Tibial artery (tissue), 4 donors: ENCODE measurements around the gene LTBP3.
A peak's percentile ranks its signal among the peaks of the same experiment; 100 is the strongest.

Experiments
- DNase-seq, 2 donors: peaks; one replicate each; pipeline ENCODE4 v3.0.0-alpha.2; 2019
- H3K27ac ChIP-seq, 2 donors: fragments of 200-600 bp; sonication (generic) in 1 of 2; 1 replicate in 1 of 2; 2 replicates in 1 of 2; pipeline ENCODE4 v1.5.1; 2018 to 2019; ENCODE audit warnings: mild to moderate bottlenecking in 1 of 2
- H3K27me3 ChIP-seq, 2 donors: fragments of 200-600 bp; sonication (generic) in 1 of 2; one replicate each; pipeline versions ENCODE4 v1.5.1 to v1.6.0; 2016 to 2019
- H3K36me3 ChIP-seq, 3 donors: fragments of 200-600 bp; sonication (generic) in 2 of 3; one replicate each; pipeline ENCODE4 v1.5.1; 2016 to 2019; ENCODE audit warnings: mild to moderate bottlenecking in 2 of 3
- H3K4me1 ChIP-seq, 4 donors: fragments of 200-600 bp; sonication (generic) in 2 of 4; 1 replicate in 3 of 4; 2 replicates in 1 of 4; pipeline ENCODE4 v1.5.1; 2016 to 2019
- H3K4me3 ChIP-seq, 2 donors: fragments of 200-600 bp; sonication (generic) in 1 of 2; 1 replicate in 1 of 2; 2 replicates in 1 of 2; pipeline ENCODE4 v1.5.1; 2018 to 2019; ENCODE audit warnings: mild to moderate bottlenecking in 2 of 2
- H3K9me3 ChIP-seq, 3 donors: fragments of 200-600 bp; sonication (generic) in 1 of 3; one replicate each; pipeline ENCODE4 v1.5.1; 2016 to 2019
- CTCF ChIP-seq, 2 experiments: fragments of 200-600 bp in 1 of 2; fragments of 450-650 bp in 1 of 2; IDR thresholded peaks; one replicate each; pipeline ENCODE4 v1.5.1; 2017 to 2019; ENCODE audit warnings: antibody characterized with exemption in 2 of 2, mild to moderate bottlenecking in 1 of 2, moderate library complexity in 1 of 2
- intact Hi-C: fragments of 100-400 bp; cut with DNase I; formaldehyde crosslinking; loops from one replicate; pipeline ENCODE4 v1.15.0; 2023; ENCODE audit warnings: low total_unique reads

Gene LTBP3

DNA sequence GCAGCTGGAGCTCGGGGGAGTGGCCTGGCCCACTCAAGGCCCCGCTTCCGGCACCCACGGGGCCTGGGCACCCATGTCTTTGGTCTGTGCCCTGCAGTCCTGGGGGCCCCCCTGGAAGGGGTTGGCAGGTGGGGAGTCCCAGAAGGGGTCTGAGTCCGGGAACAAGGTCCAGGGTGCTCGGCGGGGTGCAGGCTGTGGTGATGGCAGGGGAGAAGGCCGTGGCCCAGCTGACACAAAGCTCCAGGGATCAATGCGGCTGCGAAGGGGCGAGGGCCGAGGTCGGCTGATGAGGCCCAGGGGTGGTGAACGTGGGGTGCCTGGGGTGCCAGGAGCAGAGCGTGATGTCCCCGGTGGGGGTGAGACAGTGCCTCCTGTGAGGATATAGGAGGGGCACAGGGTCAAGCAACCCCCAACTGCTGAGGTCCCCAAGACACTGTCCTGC, 40.1 kb upstream of the LTBP3 start:
- H3K4me1 ChIP-seq: peaks cover 0 to 16% (median 8%) of the 10 kb centered on the region in 4 donors

GRCh38 chr11:65596520-65596919, 38.4 kb upstream of the LTBP3 start:
- intact Hi-C loops: no loop called here

More for the DNA sequence above, 40.1 kb upstream of the LTBP3 start:
- intact Hi-C loops: no loop called here
- no peak for TF ChIP-seq CTCF (IDR thresholded peaks at IDR 0.05)
- Histone ChIP-seq H3K36me3 (peaks cover 17 to 71% (median 55%) of the 10 kb centered on the region in 3 donors), H3K27ac (no peak overlapping the region), H3K9me3 (no peaks in the 10 kb centered on the region), H3K27me3 (no peaks in the 10 kb centered on the region), H3K4me3 (no peak overlapping the region)
- DNase-seq: peak in 1 of 2 donors; percentile 63

GRCh38 chr11:65595543-65596281, 37.6 kb upstream of the LTBP3 start, which contains the start of gene KCNK7:
Gene KCNK7 (minus strand): TSS chr11:65595800. CDS start chr11:65595772, 28 bp downstream.
- Histone ChIP-seq H3K36me3 (peaks cover 33 to 71% (median 64%) of the 10 kb centered on the region in 3 donors), H3K9me3 (no peaks in the 10 kb centered on the region), H3K4me1 (peaks cover 0 to 21% (median 12%) of the 10 kb centered on the region in 4 donors), H3K4me3 (no peak within 1 kb of the TSS), H3K27me3 (no peaks in the 10 kb centered on the region), H3K27ac (peak within 1 kb of the TSS in 1 of 2 donors; percentile 16)
- no peak for TF ChIP-seq CTCF (IDR thresholded peaks at IDR 0.05)
- no peak for DNase-seq
- intact Hi-C loops: no loop called here

More at GRCh38 chr11:65596520-65596919, 38.4 kb upstream of the LTBP3 start:
- no peaks in the 10 kb centered on the region for H3K9me3 ChIP-seq
- TF ChIP-seq CTCF (IDR thresholded peaks at IDR 0.05): no peak
- H3K36me3 ChIP-seq: peaks cover 25 to 71% (median 62%) of the 10 kb centered on the region in 3 donors
- H3K4me1 ChIP-seq: peaks cover 0 to 21% (median 12%) of the 10 kb centered on the region in 4 donors
- H3K4me3 ChIP-seq: no peak overlapping the region
- H3K27me3 ChIP-seq: no peaks in the 10 kb centered on the region
- H3K27ac ChIP-seq: no peak overlapping the region
- DNase-seq: no peak

DNA sequence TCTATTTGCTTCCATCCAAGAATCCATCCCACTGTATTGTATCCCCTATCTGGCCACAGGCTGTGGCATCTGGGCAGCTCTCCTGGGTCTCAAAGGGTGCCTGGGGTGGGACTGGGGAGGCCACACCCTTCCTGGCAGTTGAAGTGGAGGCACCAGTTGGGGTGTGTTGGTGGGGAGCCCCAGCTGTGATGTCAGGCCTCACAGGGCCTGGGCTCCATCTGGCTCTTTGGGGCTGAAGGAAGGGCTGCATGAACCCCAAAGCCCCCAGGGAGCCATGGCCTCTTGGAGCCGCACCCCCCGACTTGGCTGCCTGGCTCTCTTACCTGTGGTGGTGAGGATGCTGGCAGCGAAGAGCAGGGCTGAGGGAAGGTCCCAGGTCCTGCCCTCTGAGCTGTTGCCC, 37.0 kb upstream of the LTBP3 start:
- no peak overlapping the region for H3K4me3 ChIP-seq
- TF ChIP-seq CTCF (IDR thresholded peaks at IDR 0.05): no peak
- intact Hi-C loops: no loop called here
- H3K27ac ChIP-seq: peak overlapping the region in 1 of 2 donors; percentile 16
- no peaks in the 10 kb centered on the region for H3K27me3 ChIP-seq
- H3K4me1 ChIP-seq: peaks cover 0 to 21% (median 12%) of the 10 kb centered on the region in 4 donors
- peaks cover 39 to 71% (median 64%) of the 10 kb centered on the region in 3 donors for H3K36me3 ChIP-seq
- no peaks in the 10 kb centered on the region for H3K9me3 ChIP-seq
- peak in 1 of 2 donors; percentile 61 for DNase-seq

- H3K27ac ChIP-seq: peak overlapping the region; percentile 3 to 31
- H3K9me3 ChIP-seq: no peaks in the 10 kb centered on the region
- peaks cover 0 to 22% (median 13%) of the 10 kb centered on the region in 4 donors for H3K4me1 ChIP-seq
- no peaks in the 10 kb centered on the region for H3K27me3 ChIP-seq
- no peak overlapping the region for H3K4me3 ChIP-seq
- peaks cover 45 to 70% (median 59%) of the 10 kb centered on the region in 3 donors for H3K36me3 ChIP-seq
- intact Hi-C loops: no loop called here
- TF ChIP-seq CTCF (IDR thresholded peaks at IDR 0.05): peak; percentile 79 to 81
- peak in 1 of 2 donors; percentile 81 for DNase-seq
Measured at GRCh38 chr11:65593518-65594414, 35.6 kb upstream of the LTBP3 start.
